NCI-H526 treated with DMSO at 0.1 percent for 48 hours (cell line): Measurements from ENCODE around the gene CAPN11.
A peak's percentile ranks its signal among the peaks of the same experiment; 100 is the strongest.
"Not testable (repeated sequence)": the region's sequence is repeated elsewhere in the genome, so short reads cannot be mapped to it uniquely, and the experiment has no call there.

ENCODE experiments used
- DNase-seq: peaks from one replicate; lab custom pipeline; 2025; lab: John Stamatoyannopoulos, UW

The CAPN11 gene

DNA sequence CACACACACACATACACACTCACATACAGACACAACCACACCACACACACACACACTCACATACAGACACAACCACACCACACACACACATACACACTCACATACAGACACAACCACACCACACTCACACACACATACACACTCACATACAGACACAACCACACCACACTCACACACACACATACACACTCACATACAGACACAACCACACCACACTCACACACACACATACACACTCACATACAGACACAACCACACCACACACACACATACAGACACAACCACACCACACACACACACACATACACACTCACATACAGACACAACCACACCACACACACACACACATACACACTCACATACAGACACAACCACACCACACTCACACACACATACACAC, 23.2 kb downstream of the CAPN11 start:
- not testable (repeated sequence) for DNase-seq

DNA sequence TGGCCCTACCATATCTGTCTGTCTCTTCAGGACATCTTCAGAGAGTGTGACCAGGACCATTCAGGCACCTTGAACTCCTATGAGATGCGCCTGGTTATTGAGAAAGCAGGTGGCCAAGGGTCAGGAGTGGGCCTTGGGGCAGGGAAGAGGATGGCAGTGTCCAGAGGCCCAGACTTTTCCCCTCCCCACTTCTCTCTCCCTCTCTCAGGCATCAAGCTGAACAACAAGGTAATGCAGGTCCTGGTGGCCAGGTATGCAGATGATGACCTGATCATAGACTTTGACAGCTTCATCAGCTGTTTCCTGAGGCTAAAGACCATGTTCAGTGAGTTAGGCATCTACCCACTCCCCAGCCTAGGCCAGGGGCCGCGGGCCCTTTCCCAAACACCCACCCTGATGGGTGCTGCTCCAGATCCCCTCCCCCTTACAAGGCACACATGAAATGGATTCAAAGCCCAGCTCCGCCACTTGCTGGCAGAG, 24.3 kb downstream of the CAPN11 start:
- no peak for DNase-seq

- no peak for DNase-seq
Measured at GRCh38 chr6:44183783-44184182, 25.2 kb downstream of the CAPN11 start.

DNA sequence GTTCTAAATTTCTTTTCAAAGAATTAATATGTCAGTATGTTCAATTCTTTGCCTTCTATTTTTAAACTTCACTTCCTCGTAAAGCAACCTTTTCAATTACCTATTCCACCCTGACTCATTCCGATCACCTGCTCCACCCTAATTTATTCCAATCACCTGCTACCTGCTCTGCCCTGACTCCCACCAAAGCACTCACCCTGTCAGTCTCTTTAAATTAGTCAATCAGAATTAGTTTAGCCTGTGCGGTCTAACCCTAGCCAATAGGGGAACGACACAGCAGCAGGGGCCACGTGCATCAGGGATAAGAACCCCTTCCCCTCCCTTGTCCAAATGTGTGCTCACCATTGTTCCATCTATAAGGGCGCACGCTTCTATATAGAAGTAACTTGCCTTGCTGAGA, 26.7 kb downstream of the CAPN11 start:
- not testable (repeated sequence) for DNase-seq

GRCh38 chr6:44185953-44186634, 27.5 kb downstream of the CAPN11 start:
- no peak for DNase-seq

DNA sequence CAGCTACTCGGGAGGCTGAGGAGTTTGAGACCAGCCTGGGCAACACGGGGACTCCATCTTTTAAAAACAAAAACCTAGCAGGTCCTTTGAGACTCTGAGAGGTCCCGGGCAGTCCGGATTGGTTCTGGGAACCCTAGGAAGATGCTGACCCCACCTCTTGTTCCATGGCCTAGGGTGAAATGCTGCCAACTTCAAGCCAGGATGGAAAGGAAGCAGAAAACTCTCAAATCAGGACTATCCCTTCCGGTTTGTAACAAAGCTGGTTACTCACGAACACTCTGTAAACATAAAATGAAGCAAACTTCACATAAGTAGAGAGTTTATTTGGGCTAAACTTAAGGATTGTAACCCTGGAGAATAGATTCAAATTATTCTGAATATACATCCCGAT, 28.0 kb downstream of the CAPN11 start:
- DNase-seq: no peak

DNA sequence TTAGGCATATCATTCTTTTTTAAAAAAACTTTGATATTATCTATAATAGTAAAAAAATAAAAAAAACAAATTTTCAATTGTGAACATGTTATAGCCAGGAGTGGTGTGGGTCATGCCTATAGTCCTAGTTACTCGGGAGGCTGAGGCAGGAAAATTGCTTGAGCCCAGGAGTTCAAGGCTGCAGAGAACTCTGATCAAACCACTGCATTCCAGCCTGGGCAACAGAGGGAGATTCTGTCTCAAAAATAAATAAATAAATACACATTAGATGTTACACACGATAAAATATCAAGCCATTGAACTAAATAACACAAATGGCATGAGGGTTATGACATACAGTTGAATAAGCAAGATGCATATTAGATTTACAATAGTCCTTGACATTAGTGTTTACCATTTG, 30.2 kb downstream of the CAPN11 start:
- DNase-seq: no peak

- DNase-seq: no peak
Measured at GRCh38 chr6:44189257-44189656, 30.6 kb downstream of the CAPN11 start.

DNA sequence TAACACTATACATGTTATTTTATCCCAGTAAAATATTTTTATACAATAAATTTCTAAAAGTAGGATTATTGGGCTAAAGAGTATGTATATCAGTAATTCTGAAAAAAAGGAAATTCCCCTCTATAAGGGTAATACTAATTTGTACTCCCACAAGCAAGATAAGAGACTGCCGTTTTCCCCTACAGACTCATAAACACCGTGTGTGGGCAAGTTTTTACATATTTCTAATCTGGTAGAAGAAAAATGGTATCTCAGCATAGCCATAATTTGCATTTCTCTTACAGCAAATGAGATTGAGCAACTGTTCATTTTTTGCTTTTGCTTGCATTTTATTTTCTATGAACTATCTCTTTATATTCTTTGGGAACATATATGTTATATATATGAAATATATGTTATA, 32.1 kb downstream of the CAPN11 start:
- DNase-seq: peak; percentile 36

GRCh38 chr6:44192428-44193041, 33.9 kb downstream of the CAPN11 start:
- DNase-seq: no peak

DNA sequence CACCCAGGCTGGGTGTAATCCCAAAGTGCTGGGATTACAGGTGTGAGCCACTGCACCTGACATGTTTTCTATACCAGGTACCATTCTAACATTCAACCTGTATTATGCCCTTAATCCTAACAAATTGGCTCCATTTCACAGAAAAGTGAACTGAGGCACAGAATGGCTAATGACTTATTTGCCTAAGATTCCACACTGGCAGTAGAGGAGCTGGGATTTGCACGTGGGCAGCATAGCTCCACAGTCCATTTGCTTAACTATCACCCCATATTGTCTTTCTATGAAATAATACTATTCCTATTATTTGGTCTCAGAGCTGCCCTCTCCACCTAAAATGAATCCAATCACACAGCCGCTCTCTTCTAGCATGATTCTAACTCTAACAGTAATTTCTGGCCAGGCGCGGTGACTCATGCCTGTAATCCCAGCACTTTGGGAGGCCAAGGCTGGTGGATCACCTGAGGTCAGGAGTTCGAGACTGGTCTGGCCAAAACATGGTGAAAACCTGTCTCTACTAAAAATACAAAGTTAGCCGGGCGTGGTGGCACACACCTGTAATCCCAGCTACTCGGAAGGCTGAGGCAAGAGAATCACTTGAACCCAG, 34.8 kb downstream of the CAPN11 start:
- no peak for DNase-seq

DNA sequence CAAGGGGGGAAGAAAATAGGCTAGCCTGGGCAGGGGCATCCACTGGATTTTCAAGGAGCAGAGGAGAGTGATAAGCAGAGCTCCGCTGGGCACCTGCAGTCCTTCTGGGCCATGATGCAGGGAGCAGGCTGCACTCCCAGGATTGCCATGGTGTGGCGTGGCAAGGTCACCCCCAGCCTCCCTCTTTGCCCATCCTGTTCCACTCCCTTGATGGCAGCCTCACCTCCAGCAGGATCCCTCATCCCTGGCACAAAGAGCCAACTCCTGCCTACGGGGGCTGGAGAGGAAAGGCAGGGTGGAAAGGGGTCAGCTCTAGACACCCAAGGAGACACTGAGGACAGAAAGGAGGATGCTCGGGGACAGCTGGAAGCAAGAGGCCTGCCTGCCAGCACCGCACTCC, 35.7 kb downstream of the CAPN11 start:
- no peak for DNase-seq

DNA sequence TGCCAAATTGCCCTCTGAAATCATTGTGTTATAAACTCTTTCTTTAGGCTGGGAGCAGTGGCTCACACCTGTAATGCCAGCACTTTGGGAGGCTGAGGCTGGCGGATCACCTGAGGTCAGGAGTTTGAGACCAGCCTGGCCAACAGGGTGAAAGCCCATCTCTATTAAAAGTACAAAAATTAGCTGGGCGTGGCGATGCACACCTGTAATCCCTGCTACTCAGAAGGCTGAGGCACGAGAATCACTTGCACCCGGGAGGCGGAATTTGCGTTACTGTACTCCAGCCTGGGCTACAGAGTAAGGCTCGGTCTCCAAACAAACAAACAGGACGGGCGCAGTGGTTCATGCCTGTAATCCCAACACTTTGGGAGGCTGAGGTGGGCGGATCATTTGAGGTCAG, 37.7 kb downstream of the CAPN11 start:
- DNase-seq: not testable (repeated sequence)

DNA sequence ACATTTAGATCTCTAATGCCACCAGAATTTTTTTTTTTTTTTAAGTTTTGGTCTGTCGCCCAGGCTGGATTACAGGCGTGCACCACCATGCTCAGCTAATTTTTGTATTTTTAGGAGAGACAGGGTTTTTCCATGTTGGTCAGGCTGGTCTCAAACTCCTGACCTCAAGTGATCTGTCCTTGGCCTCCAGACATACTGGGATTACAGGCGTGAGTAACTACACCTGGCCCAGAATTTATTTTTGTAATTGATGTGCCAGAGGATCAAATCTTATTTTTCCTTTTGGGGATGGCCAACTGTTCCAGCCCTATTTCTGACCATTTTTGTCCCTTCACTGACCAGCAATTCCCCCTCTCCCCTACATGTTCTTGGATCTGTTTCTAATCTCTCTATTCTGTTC, 40.1 kb downstream of the CAPN11 start:
- DNase-seq: no peak

GRCh38 chr6:44199883-44200282, 41.3 kb downstream of the CAPN11 start:
- no peak for DNase-seq

GRCh38 chr6:44201200-44201599, 42.6 kb downstream of the CAPN11 start:
- DNase-seq: no peak

DNA sequence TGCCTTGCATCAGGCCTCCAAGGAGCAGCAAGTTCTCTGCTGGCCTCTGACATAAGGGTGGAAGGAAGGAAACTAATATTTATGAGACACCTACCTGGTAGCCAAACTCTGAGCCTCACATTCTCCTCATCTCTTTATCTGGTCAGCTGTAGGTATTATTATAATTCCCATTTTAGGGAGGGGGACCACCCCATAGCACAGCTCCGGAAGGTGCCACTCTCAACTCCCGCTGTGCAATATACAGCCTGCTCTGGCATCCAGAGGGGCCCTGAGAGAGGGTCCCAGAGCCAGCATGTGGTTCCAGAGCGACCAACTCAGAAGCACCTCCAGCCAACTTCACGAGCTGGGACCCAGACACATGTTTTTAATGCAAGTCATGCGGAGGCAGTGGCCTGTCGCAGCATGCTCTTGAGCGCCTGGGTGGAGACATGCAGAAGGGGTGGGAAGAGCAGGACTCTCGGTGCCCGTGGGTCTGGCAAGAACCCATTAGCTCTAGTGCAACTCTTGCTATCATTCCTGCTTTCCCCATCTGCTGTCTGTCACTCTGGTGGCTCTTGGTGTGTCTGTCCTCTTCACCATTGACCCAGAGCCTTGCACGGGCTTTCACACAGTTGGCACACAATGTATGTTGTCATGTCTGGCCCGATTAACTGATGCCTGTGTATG, 43.2 kb downstream of the CAPN11 start:
- no peak for DNase-seq

DNA sequence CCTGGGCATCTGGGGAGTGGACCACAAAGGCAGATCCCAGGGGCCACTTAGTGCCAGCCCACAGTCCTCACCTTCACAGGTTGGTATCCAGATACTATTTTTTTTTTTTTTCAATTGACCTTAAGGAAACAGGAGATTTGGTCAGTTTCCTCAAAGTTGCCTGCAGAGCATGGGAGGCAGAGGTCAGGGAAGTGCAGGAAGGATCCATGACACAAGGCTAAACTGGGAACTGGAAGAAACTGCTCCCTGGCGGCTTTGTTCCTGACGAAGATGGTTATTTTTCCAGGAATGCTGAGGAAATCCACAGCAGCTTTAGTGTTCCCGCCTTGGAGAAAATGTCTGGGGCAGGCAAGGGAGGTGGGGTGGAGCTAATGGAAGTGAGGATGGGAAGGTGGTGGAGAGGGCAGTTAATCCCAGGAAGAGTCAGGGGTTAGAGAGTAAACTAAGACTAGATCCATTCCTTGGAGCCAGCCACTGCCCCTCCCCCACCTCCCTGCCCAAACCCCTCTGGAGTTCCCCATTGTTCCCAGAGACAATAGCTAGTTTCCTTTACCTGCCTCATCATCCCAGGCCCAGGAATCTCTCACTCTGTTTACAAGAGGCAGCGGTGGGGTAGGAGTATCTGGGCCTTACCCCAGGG, 43.8 kb downstream of the CAPN11 start:
- no peak for DNase-seq

- DNase-seq: no peak
Measured at GRCh38 chr6:44202972-44203750, 44.5 kb downstream of the CAPN11 start.

GRCh38 chr6:44203955-44204354, 45.3 kb downstream of the CAPN11 start:
- DNase-seq: no peak

DNA sequence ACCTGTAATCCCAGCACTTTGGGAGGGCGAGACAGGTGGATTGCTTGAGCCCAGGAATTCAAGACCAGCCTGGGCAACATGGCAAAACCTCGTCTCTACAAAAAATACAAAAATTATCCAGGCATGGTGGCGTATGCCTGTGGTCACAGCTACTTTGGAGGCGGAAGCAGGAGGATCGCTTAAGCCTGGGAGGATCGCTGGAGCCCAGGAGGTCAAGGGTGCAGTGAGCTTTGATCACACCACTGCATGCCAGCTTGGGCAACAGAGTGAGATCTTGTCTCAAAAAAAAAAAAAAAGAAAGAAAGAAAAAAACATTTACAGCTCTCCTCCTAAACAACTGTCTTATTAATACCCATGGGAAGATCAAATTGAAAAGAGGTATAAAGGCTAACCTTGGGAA, 49.3 kb downstream of the CAPN11 start:
- no peak for DNase-seq

DNA sequence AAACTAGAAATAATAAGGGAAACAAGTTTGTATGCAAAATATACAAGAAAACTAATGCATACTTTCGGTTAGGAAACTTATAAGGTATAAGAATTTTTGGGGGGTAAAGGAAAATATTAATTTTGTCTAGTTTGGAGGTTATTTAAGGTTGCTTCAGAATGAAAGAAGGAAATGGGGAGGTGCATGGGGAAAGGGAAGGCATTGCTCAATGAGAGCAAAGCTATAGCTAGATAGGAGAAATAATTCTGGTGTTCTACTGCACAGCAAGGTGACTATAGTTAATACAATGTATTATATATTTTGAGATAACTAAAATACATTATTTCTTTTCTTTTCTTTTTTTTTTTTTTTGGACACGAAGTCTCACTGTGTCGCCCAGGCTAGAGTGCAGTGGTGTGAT, 52.7 kb downstream of the CAPN11 start:
- no peak for DNase-seq
